RWPE2 (cell line): ENCODE data around the gene PREPL.
A peak's percentile ranks its signal among the peaks of the same experiment; 100 is the strongest.

Source experiments
- ATAC-seq: fragments of 200-7000 bp; cut with Tn5 transposase; 3 replicates; pipeline ENCODE4 v1.9.1; 2021; ENCODE audit warnings: low read depth
- DNase-seq: peaks from one replicate; pipeline ENCODE4 v3.0.0-alpha.2; 2020; ENCODE audit warnings: low spot score
- H3K27ac ChIP-seq: fragments of 450-650 bp; 2 replicates; pipeline ENCODE4 v1.5.1; 2017; ENCODE audit warnings: mild to moderate bottlenecking; ENCODE audit not compliant: poor library complexity, severe bottlenecking
- H3K27me3 ChIP-seq: fragments of 250-450 bp; sonication (Bioruptor Pico); 2 replicates; pipeline ENCODE4 v1.5.1; 2021; ENCODE audit warnings: mild to moderate bottlenecking, moderate library complexity; ENCODE audit not compliant: insufficient read depth, poor library complexity, severe bottlenecking
- H3K36me3 ChIP-seq: fragments of 250-450 bp; sonication (Bioruptor Pico); 2 replicates; pipeline ENCODE4 v1.5.1; 2020; ENCODE audit warnings: low read depth, mild to moderate bottlenecking, moderate library complexity
- H3K4me1 ChIP-seq: fragments of 250-450 bp; sonication (Bioruptor Pico); 2 replicates; pipeline ENCODE4 v1.5.1; 2021; ENCODE audit warnings: mild to moderate bottlenecking, moderate library complexity; ENCODE audit not compliant: insufficient read depth, poor library complexity, severe bottlenecking
- H3K4me3 ChIP-seq: fragments of 250-450 bp; sonication (Bioruptor Pico); 2 replicates; pipeline ENCODE4 v1.5.1; 2021; ENCODE audit warnings: mild to moderate bottlenecking, moderate library complexity; ENCODE audit not compliant: severe bottlenecking
- H3K9me3 ChIP-seq: fragments of 250-450 bp; sonication (Bioruptor Pico); 2 replicates; pipeline ENCODE4 v1.5.1; 2021; ENCODE audit warnings: mild to moderate bottlenecking, moderate library complexity; ENCODE audit not compliant: severe bottlenecking
- TF ChIP-seq, protein P1 (sequence below): fragments of 450-650 bp; IDR thresholded peaks from one replicate; pipeline ENCODE4 v1.5.1; 2017; ENCODE audit warnings: mild to moderate bottlenecking, moderate library complexity; ENCODE audit not compliant: poor library complexity, severe bottlenecking

The PREPL gene

DNA sequence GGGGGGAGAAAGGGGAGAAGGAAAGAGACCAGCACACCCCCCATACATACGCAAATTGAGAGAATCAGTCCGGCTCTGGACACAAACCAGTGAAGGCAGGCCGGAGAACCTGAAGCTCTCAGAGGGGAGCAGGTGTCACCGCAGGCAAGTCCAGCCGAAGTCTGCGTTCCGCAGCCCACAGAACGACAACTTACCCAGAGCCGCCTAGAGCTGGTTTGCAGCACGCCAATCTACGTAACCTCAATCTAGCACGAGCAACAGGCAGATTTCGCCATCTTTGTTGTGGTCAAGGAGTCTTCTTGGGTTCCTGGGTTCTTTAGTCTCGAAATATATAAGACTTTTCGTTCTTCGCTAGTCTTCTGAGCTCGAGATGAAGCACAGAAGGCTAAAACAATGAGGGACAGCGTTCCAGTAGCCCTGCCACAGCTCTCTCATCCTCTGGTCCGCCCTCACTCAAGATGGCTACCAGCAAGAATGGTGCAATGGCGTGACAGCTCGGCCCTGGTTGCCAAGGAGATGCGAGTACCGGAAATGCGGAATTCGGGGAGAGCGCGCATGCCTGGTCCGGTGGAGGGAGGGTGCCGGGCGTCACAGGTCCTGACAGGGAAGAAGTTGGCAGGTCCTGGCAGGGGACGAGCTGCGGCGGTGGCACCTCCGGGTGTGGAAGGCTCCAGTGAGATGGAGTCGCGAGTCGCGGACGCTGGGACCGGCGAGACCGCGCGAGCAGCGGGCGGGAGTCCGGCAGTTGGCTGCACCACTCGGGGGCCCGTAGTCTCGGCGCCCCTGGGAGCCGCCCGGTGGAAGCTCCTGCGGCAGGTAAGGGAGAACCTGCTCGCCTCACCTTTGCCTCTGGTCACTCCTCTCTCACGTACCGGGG, at the start of gene PREPL, which contains the start of gene CAMKMT:
PREPL (minus strand) TSS at position 165 of the 877 bp plus-strand sequence. CDS start 15,152 bp downstream, outside the sequence.
CAMKMT (plus strand) TSS at position 618 of the 877 bp plus-strand sequence.
- Histone ChIP-seq H3K36me3 (peaks cover 4% of the 10 kb centered on the region; the same call in 1 of the 2 replicates), H3K9me3 (no peaks in the 10 kb centered on the region), H3K27me3 (no peaks in the 10 kb centered on the region), H3K27ac (peak within 1 kb of the TSS; percentile 70), H3K4me1 (peaks cover 16% of the 10 kb centered on the region), H3K4me3 (peak within 1 kb of the TSS; percentile 95)
- ATAC-seq (peak; percentile 79), DNase-seq (peak; percentile 97)
- TF ChIP-seq, protein P1, sequence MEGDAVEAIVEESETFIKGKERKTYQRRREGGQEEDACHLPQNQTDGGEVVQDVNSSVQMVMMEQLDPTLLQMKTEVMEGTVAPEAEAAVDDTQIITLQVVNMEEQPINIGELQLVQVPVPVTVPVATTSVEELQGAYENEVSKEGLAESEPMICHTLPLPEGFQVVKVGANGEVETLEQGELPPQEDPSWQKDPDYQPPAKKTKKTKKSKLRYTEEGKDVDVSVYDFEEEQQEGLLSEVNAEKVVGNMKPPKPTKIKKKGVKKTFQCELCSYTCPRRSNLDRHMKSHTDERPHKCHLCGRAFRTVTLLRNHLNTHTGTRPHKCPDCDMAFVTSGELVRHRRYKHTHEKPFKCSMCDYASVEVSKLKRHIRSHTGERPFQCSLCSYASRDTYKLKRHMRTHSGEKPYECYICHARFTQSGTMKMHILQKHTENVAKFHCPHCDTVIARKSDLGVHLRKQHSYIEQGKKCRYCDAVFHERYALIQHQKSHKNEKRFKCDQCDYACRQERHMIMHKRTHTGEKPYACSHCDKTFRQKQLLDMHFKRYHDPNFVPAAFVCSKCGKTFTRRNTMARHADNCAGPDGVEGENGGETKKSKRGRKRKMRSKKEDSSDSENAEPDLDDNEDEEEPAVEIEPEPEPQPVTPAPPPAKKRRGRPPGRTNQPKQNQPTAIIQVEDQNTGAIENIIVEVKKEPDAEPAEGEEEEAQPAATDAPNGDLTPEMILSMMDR = no peak

DNA sequence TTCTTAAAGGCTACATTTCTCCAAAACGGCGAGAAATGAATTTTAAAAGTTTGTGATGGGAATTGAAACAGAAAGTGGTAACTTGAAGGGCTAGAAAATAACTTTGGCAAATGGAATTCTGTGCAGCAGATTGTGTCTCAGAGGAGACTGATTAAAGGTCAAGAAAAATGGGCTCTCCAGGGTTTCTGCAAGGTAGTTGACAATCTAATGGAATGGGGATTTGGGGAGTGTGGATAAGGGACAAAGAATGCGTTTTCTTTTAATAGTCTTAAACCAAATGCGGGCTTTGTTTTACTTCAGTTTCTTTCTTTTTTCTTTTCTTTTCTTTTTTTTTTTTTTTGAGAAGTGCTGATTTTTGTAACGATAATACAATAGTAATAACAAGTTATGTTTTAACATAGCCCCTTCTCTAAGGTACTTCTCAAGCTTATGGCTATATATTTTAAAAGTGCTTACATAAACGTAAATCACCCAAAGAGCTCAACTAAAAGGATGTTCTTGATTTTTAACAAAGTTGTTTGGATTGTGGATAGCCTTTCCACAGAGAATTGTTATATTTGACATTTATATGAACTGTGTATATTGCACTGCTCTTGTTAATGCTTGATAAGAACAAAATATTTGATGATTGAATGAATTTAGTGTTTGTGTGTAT, 37.1 kb upstream of the PREPL start:
- Histone ChIP-seq H3K27me3 (no peaks in the 10 kb centered on the region), H3K36me3 (no peaks in the 10 kb centered on the region; the same call in 1 of the 2 replicates), H3K4me1 (no peaks in the 10 kb centered on the region), H3K27ac (no peak overlapping the region), H3K9me3 (no peaks in the 10 kb centered on the region), H3K4me3 (no peak overlapping the region)
- ATAC-seq (no peak), DNase-seq (no peak)
- TF ChIP-seq, protein P1 = no peak

DNA sequence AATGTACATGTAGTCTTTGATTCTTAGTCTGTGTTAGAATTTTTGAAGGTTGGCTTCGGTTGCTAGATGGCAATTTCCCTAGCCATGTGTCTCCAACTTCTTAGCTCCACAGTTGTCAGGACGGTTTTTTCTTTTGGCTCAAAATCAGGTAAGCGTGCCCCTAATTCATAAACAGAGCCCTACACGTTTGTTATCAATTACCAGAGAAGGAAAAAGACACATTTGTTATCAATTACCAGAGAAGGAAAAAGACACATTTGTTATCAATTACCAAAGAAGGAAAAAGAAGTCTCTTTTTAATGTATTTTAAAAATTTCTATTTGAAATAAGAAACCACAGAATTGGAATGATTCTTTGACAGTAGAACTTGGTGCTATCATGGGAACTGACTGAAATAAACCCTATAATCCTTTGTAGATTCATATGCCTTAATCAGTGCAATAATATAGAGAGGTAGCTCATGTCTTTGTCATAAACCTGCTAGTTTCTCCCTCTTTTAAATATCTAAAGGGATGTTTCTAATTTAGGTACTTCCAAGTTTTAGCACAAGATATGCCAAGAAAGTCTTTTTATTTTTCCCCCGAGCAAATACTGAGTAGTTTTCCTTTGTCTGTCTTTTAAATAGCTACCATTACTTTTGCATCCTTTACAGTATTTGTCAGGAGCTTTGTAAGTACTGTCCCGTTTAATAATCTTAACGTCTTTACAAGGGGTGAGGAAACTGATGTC, 36.3 kb upstream of the PREPL start:
- Histone ChIP-seq H3K4me1 (no peaks in the 10 kb centered on the region), H3K27ac (no peak overlapping the region), H3K27me3 (no peaks in the 10 kb centered on the region), H3K9me3 (no peaks in the 10 kb centered on the region), H3K36me3 (peaks cover under 1% of the 10 kb centered on the region), H3K4me3 (no peak overlapping the region)
- DNase-seq (no peak), ATAC-seq (no peak)
- TF ChIP-seq, protein P1 = no peak

DNA sequence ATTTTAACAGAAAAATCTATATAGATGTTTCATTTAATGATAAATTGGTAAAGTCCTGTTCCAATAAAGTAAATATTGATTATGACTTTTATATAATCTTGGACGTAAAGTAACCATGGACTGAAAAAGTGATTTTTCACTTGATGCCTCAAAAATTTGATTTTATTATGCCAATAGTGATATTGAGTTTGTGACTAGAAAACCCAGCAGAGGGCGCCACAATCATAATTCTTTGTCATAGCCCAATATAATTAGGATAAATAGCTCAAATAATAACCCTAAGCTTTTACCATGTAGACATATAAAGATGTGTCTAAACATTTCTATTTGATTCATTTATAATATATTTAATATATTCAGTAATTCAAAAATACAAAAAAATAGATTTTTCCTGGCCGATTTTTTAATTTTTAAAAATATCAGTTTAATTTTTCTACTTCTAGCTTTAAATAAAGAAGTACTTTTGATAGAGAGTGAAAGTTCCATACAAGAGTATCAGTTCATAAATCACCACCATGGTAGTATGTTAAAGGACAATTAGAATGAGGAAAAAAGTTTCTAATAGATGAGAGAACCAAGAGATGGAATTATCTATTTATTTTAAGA, 31.1 kb upstream of the PREPL start:
- no peak for ATAC-seq
- Histone ChIP-seq H3K36me3 (peaks cover 7% of the 10 kb centered on the region; the same call in 1 of the 2 replicates), H3K4me3 (no peak overlapping the region), H3K4me1 (no peaks in the 10 kb centered on the region), H3K9me3 (no peaks in the 10 kb centered on the region), H3K27ac (no peak overlapping the region), H3K27me3 (no peaks in the 10 kb centered on the region)
- DNase-seq = no peak
- TF ChIP-seq, protein P1 = peak; percentile 84
